CD1c-positive myeloid dendritic cell (primary cell): Measurements from ENCODE around the gene FECH.
"Not testable (repeated sequence)": the region's sequence is repeated elsewhere in the genome, so short reads cannot be mapped to it uniquely, and the experiment has no call there.

ENCODE experiments used
- DNase-seq: peaks from one replicate; pipeline ENCODE4 v3.0.0-alpha.2; 2016; ENCODE audit errors: extremely low spot score

FECH gene

DNA sequence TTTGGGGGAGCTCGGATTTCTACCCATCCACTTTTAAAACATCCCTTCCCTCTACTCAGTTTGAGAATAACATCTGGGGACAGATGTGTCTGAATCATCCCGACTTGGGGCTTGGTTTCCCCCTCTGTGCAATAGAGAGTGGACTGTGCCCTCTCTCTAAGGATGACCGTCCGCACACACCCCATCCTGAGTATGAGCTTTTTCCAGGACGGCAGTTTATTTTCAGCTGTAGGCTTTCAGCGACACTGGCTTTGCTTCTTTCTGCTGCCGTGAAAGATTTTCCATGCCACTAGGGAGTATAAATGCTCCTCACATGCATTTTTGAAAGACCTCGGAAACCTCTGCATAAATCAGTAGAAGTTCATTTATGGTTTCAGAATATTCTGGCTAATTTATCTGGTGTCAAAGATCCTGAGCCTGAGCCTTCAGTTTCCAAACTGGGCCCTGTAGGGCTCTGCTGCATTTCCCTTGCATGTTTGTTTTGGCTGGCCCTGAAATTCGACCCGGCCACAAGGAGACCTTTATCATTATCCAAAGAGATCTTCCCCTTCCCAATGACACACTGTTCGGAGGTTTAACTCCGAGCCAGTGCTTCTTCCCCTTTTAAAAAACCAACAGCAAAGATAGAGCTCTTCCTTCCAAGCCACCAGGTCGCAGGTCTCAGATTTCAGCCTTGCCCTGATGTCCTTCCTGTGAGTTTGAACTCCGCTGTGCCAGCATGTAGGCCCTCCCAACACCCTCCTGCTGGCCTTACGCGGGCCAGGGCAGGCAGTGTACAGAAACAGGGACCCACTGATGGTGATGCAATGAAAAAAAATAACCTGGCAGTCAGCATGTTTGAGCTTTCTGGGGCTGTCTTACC lies 53.3 kb downstream of the FECH start:
- DNase-seq = no peak

DNA sequence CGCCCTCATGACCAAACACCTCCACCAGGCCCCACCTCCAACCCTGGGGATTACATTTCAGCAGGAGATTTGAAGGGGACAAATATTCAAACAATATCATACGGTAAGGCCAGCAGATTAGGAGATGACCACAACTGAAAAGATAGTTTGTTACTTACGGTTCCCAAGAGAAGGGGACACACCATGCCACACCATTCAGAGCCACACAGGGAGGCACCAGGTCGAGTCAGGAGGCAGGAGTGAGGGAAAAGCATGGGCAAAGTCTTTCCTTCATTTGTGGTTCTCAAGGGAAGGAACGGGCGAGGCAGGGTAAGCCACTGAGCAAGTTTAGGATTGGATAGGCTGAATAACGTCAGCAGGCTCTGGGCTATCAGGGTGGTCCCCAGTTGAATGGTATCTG lies 57.4 kb downstream of the FECH start:
- no peak for DNase-seq

DNA sequence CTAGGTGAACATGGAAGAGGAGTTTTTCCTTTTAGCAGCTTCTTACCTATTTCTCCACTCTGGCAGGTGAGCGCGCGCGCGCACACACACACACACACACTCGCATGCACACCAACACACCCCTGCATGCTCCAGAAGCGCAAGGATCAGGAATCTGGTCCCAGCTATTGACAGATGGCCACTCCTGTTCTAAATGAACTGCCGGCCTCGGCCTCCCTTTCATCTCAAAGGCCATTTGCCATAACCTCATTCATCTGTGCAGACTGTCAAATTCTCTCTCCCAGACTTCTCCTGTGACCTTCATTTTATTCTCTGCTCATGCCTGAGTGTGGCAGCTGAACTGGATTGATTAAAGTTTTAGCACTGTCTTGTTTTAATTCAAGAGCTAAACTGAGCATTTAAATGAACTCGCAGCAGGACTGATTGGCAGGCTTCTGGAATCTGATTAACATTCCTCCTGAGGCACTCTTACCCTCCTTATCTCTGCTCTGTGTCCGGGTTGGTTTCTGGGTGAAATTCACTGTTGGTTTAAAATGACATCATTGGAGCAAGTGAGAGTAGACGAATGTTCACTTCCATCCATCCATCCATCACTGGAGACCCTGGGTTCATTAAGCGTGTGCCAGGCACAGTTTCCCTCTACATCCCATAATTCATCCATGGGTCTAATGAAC lies 58.8 kb downstream of the FECH start:
- no peak for DNase-seq

DNA sequence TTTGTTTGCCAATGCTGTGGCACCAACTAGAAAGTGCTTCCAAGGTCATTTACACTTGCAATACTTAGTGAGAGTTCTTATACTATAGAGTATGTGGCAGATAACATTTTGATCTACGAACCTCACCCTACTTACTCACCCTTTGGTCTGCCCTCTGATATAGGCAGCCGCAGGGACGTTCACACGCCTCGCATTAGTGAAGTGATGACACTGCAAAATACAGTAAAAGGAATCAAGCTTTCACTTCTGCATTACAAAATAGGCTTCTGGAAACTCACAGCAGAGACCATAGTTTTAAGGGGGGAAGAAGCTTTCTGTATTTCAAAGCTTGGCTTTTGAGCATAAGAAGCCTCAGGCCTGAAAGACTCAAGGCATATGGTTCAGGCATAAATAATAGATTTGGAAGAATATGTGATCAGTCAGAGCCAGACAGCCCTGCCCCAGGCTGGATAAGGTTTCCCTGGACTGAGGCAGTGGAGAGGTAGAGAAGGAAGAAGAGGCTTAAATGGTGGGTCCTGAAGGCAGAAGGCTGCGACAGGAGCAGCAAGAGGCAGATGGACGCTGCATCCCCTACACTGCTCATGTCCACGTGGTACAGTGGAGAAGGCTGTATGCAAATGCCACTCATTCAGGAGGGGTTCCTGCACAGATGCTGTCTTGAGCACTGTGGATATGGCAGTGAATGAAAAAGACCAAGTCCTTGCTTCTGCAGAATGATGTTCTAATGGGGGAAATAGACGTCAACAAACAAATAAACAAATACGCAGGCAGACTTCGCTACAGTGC lies 63.1 kb downstream of the FECH start:
- DNase-seq = peak; percentile 78

GRCh38 chr18:57522348-57522747 lies 64.2 kb downstream of the FECH start:
- DNase-seq = not testable (repeated sequence)

DNA sequence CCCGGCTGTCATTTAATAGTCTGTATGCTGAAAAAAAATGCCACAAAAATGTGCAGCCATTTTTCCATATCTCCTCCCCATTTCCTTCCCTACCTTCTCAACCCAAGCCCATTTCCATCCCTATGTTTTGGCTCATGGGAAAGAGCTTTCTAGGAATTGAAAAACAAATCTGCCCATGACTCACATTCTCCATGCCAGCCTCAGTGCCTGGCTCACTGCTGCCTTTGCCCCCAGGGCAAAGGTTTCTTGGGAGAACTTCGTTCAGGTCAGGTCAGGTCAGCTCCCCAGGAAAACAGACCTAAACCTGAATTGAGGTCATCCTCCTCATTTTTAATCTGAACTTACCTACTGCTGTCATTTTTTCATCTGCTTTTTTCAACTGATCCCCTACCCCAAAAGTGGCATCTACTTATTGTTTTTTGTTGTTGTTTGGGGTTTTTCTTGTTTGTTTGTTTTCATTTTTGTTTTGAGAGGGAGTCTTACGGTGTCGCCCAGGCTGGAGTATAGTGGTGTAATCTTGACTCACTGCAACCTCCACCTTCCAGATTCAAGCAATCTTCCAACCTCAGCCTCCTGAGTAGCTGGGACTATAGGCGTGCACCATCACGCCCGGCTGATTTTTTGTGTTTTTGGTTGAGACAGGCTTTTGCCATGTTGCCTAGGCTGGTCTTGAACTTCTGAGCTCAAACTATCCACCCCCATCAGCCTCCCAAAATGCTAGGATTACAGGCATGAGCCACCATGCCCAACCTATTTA lies 66.7 kb downstream of the FECH start:
- no peak for DNase-seq

GRCh38 chr18:57518533-57518932 lies 68.0 kb downstream of the FECH start:
- DNase-seq = no peak

DNA sequence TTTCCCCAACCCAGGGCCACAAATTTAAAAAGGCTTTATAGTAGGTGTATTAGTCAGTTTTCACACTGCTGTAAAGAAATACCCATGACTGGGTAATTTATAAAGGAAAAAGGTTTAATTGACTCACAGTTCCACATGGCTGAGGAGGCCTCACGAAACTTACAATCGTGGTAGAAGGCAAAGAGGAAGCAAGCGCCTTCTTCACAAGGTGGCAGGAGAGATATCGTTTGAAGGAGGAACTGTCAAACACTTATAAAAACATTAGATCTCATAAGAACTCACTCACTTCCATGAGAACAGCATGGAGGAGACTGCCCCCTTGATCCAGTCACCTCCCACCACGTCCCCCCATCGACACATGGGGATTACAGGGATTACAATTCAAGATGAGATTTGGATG lies 70.4 kb downstream of the FECH start:
- DNase-seq = no peak

DNA sequence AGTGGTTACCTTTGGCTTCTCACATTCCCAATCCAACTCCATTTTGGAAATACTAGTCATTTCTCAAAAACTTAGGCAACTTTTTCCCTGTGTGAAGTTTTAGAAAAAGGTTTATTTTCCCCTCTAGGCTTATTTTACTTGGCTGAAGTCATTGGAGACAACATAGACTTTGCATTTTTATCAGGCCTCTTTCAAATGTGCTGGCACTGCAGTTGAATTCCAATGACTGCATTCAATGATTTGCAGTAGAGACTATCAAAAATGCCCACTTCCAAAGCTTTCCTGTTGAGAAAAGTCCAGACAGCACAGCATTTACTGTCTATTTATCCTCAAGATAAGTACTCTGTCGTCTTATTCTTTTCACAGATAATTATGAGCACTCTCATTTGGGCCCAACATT lies 81.3 kb downstream of the FECH start:
- DNase-seq = no peak

- DNase-seq = no peak
These were observed 83.9 kb downstream of the FECH start for GRCh38 chr18:57502624-57503023.

- DNase-seq = no peak
These were observed 87.7 kb downstream of the FECH start for GRCh38 chr18:57498682-57499256.
